WERI-Rb-1 (cell line): ENCODE measurements around the gene APOL1.

Source experiments
- DNase-seq: peaks from one replicate; pipeline ENCODE4 v3.0.0-alpha.2; 2020
- H3K27ac ChIP-seq: fragments of 250-450 bp; sonication (Bioruptor Pico); 2 replicates; pipeline ENCODE4 v1.5.1; 2020; ENCODE audit warnings: mild to moderate bottlenecking, moderate library complexity
- H3K27me3 ChIP-seq: fragments of 250-450 bp; sonication (Bioruptor Pico); 2 replicates; pipeline ENCODE4 v1.5.1; 2021; ENCODE audit warnings: mild to moderate bottlenecking, low read depth, moderate library complexity; ENCODE audit not compliant: insufficient read depth, severe bottlenecking
- H3K36me3 ChIP-seq: fragments of 250-450 bp; sonication (Bioruptor Pico); 2 replicates; pipeline ENCODE4 v1.5.1; 2020; ENCODE audit warnings: mild to moderate bottlenecking, moderate library complexity
- H3K4me3 ChIP-seq: 2 replicates; pipeline ENCODE4 v1.5.1; 2011; ENCODE audit warnings: low read depth, mild to moderate bottlenecking, control low read depth, low read length
- H3K9me3 ChIP-seq: fragments of 250-450 bp; sonication (Bioruptor Pico); 2 replicates; pipeline ENCODE4 v1.5.1; 2021; ENCODE audit warnings: mild to moderate bottlenecking, moderate library complexity; ENCODE audit not compliant: severe bottlenecking
- CTCF ChIP-seq: IDR thresholded peaks from 2 replicates; pipeline ENCODE4 v1.5.1; 2011; ENCODE audit warnings: low read depth, mild to moderate bottlenecking, control low read depth, inconsistent platforms, low read length

The APOL1 gene

DNA sequence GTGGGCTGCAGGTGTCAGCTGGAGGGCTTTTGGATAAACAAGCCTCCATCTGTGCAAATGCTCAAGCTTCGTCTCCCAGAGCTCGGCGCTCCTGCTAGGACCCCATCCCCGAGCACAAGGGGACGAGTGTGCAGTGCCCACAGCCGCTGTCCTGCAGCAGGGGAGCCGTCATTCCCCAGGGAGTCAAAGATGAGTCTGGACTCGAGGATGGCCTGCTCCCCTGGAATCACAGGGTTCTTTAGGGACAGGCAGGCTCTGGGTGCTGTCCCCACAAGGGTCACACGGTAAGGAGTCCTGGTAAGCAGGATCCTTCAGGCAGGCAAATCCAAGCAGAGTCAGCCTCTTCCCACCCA, 50.2 kb downstream of the APOL1 start:
- no peak overlapping the region for H3K27ac ChIP-seq
- DNase-seq, result no peak
- TF ChIP-seq CTCF, result no peak
- H3K4me3 ChIP-seq, result no peak overlapping the region
- no peaks in the 10 kb centered on the region for H3K9me3 ChIP-seq
- no peaks in the 10 kb centered on the region for H3K27me3 ChIP-seq
- H3K36me3 ChIP-seq, result peaks cover 81% of the 10 kb centered on the region

- H3K27ac ChIP-seq, result no peak overlapping the region
- H3K4me3 ChIP-seq, result no peak overlapping the region
- H3K36me3 ChIP-seq, result peaks cover 80% of the 10 kb centered on the region
- no peaks in the 10 kb centered on the region for H3K9me3 ChIP-seq
- DNase-seq, result no peak
- no peaks in the 10 kb centered on the region for H3K27me3 ChIP-seq
- no peak for TF ChIP-seq CTCF
These were observed 50.9 kb downstream of the APOL1 start for GRCh38 chr22:36303874-36304273.

- Histone ChIP-seq H3K27ac (no peak overlapping the region), H3K9me3 (no peaks in the 10 kb centered on the region), H3K36me3 (peaks cover 81% of the 10 kb centered on the region), H3K4me3 (no peak overlapping the region), H3K27me3 (no peaks in the 10 kb centered on the region)
- no peak for DNase-seq
- no peak for TF ChIP-seq CTCF
These were observed 51.5 kb downstream of the APOL1 start for GRCh38 chr22:36304429-36304828.

DNA sequence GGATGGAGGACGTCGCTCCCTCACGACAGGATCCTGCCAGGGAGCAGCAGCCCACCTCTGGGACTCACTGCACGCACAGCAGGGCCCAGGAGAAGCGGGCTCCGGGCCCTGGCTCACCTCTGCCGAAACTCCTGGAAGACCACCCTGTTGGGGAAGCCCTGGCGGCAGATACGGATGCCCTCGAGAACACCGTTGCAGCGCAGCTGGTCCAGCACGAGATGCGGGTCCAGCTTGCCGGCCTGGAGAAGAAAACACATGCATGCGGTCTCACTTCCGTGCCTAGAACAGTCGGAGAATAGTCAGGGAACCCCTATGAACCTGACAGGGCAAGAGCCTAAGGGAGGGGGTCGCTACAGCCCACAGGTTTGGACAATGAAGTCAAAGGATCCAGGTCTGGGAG, 52.9 kb downstream of the APOL1 start:
- Histone ChIP-seq H3K9me3 (no peaks in the 10 kb centered on the region), H3K36me3 (peaks cover 78% of the 10 kb centered on the region)

DNA sequence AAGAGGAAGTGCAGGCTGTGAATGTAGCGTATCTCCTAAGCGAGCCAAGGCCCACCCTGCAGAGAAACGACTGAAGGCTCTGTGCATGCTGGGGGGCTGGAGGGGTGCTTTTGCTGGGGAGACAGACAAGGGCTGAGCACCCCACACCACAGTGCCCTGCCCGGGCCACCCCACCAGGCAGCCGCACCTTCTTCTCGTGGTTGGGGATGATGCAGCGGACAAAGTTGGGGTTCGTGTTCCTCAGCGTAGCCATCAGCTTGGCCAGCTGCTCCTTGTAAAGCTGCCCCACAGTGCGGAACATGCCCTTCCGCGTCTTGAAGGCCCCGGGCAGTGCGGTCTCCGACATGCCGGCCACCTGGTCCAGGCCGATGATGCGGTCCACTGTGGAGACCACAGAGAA, 53.3 kb downstream of the APOL1 start:
- no peak for TF ChIP-seq CTCF
- Histone ChIP-seq H3K9me3 (no peaks in the 10 kb centered on the region), H3K27ac (no peak overlapping the region), H3K36me3 (peaks cover 78% of the 10 kb centered on the region), H3K4me3 (no peak overlapping the region), H3K27me3 (no peaks in the 10 kb centered on the region)
- no peak for DNase-seq

More for the DNA sequence above, 52.9 kb downstream of the APOL1 start:
- Histone ChIP-seq H3K4me3 (no peak overlapping the region), H3K27ac (no peak overlapping the region), H3K27me3 (no peaks in the 10 kb centered on the region)
- DNase-seq, result no peak
- no peak for TF ChIP-seq CTCF

GRCh38 chr22:36308880-36309279, 55.9 kb downstream of the APOL1 start:
- H3K36me3 ChIP-seq, result peaks cover 78% of the 10 kb centered on the region

More at GRCh38 chr22:36308880-36309279, 55.9 kb downstream of the APOL1 start:
- Histone ChIP-seq H3K9me3 (no peaks in the 10 kb centered on the region), H3K27ac (no peak overlapping the region), H3K4me3 (no peak overlapping the region), H3K27me3 (no peaks in the 10 kb centered on the region)
- no peak for DNase-seq
- no peak for TF ChIP-seq CTCF
